LNCaP clone FGC (cell line): ENCODE measurements around the gene PDPK1.
A peak's percentile ranks its signal among the peaks of the same experiment; 100 is the strongest.
"Not testable (repeated sequence)": the region's sequence is repeated elsewhere in the genome, so short reads cannot be mapped to it uniquely, and the experiment has no call there.

Experiments
- DNase-seq: peaks from one replicate; pipeline ENCODE4 v3.0.0-alpha.2; 2011; ENCODE audit warnings: low read depth
- H3K4me3 ChIP-seq: 2 replicates; pipeline ENCODE4 v1.5.1; 2011; ENCODE audit warnings: mild to moderate bottlenecking, low read depth, low read length, control low read depth
- TF ChIP-seq, protein P1 (sequence below): IDR thresholded peaks from 2 replicates; pipeline ENCODE4 v1.5.1; 2012; ENCODE audit warnings: mild to moderate bottlenecking; ENCODE audit not compliant: control insufficient read depth, insufficient read depth; ENCODE audit errors: extremely low read depth

Gene PDPK1

DNA sequence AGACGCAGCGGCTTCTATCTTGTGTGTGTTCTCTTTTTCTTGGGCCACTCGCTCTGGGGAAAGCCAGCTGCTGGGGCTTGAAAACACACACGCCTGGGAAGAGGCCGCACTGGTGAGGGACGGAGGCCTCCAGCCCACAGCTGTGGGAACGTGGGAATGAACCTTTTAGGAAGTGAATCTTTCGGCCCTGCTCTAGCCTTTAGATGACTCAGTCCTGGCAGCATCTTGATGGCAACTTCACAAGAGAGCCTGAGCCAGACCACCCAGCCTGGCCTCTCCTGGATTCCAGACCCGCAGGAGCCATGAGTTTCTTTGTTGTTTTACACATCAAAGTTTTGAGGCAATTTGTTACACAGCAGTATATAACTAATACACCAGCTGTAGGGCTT is 2.2 kb upstream of the PDPK1 start:
- no peak for DNase-seq
- no peak overlapping the region for H3K4me3 ChIP-seq
- TF ChIP-seq, protein P1, sequence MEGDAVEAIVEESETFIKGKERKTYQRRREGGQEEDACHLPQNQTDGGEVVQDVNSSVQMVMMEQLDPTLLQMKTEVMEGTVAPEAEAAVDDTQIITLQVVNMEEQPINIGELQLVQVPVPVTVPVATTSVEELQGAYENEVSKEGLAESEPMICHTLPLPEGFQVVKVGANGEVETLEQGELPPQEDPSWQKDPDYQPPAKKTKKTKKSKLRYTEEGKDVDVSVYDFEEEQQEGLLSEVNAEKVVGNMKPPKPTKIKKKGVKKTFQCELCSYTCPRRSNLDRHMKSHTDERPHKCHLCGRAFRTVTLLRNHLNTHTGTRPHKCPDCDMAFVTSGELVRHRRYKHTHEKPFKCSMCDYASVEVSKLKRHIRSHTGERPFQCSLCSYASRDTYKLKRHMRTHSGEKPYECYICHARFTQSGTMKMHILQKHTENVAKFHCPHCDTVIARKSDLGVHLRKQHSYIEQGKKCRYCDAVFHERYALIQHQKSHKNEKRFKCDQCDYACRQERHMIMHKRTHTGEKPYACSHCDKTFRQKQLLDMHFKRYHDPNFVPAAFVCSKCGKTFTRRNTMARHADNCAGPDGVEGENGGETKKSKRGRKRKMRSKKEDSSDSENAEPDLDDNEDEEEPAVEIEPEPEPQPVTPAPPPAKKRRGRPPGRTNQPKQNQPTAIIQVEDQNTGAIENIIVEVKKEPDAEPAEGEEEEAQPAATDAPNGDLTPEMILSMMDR = no peak

DNA sequence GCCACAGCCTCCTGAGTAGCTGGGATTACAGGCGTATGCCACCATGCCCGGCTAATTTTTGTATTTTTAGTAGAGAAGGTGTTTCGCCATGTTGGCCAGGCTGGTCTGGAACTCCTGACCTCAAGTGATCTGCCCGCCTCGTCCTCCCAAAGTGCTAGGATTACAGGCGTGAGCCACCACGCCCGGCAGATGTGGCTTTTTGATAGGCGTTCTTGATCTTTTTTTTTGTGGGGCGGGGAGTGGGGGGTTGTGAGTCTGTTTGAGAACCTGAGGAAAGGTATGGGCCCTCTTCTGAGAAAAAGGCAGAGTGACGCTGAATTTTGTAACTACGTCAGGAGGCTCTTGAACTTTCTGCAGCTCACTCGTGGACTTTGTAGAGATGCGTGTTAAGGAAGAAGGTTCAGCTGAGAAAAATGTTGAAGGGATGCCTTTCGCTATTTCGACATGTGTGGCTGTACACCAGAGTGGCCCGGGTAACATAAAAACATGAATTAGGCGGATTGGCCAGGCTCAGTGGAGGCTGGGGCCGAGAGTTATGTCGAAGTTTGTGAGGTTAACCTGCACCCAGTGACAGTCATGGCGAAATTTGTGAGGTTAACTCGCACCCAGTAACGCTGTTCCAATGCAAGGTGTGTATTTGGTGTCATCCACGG is 1.5 kb downstream of the PDPK1 start:
- not testable (repeated sequence) for DNase-seq
- peak overlapping the region; percentile 58 for H3K4me3 ChIP-seq

DNA sequence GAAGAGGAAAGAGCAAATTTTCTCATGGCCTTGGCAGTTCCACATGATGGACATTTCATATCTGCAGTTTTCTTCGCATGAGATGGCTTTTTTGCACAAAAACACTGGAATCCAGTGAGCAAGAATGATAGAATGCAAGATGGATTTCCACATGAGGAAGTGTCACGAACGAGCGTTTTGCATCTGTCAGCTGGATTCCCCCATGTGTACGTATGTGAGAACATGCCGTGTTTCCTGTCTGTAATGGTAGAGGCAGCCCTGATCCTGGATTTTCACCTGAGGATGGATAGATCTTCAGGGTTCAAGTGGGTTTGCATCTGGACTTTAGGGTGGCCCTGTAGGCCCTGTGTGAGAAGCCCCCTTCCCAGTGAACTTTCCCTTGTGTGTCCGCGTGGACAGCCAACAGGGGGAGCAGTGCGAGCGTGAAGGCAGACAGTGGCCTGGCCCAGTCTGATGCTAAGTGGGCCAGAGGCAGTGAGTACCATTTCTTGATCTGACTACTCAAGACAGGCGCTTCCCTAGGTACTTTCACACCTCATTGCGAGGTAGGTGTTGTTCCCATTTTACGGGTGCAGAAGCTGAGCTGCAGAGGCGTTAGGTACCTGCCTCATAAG is 2.1 kb downstream of the PDPK1 start:
- not testable (repeated sequence) for H3K4me3 ChIP-seq, DNase-seq
- TF ChIP-seq, protein P1 = peak; percentile 44; the same call in 1 of the 2 replicates

DNA sequence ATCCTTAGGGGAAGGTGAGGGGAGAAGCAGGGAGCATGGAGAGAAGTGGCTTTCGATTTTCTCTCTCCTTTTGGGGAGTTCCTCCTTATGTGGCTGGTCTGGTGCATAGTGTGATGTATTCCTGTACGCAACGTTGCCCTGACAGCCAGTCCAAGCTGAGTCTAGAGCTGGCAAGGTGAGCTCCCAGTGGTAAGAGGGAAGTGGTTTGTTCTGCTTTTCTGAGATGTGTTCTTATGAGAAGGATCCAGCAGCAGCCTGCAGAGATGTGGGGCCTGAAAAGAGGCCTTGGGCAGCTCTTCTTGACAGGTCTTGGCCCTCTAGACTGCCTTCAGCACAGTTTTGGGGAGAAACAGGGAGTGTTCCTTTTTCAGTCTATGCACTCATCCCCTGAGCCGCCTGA is 3.1 kb downstream of the PDPK1 start:
- DNase-seq, H3K4me3 ChIP-seq: not testable (repeated sequence)

DNA sequence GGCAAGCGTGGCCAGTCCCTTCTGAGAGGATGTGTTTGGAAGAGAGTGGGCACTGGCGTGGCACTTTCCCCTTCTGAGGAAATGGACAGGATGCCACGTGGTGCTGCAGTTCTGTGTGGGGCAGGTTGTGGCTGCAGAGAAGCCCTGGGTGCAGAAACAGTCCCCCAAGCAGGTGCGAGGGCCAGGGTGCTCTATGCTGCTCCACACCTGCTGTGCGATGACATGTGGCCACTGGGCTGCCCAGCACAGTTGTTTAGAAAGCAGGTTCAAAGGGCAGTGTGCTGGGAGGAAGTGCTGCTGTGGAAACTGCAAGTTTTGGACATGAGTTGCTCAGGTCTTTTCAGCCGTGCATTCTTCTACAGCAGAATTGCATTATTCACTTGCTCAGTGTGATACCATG is 3.6 kb downstream of the PDPK1 start:
- H3K4me3 ChIP-seq = not testable (repeated sequence)

DNA sequence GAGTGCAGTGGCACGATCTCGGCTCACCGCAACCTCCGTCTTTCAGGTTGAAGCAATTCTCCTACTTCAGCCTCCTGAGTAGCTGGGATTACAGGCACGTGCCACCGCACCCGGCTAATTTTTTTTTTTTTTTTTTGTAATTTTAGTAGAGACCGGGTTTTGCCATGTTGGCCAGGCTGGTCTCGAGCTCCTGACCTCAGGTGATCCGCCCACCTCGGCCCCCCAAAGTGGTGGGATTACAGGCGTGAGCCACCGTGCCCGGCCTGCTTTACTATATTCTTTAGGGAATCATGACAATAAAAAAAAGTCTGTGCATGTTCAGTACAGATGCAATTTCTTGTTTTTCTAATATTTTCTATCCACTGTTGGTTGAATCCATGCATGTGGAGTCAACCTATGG is 6.0 kb downstream of the PDPK1 start:
- H3K4me3 ChIP-seq, DNase-seq: not testable (repeated sequence)

More for the DNA sequence above, 3.6 kb downstream of the PDPK1 start:
- DNase-seq = not testable (repeated sequence)

DNA sequence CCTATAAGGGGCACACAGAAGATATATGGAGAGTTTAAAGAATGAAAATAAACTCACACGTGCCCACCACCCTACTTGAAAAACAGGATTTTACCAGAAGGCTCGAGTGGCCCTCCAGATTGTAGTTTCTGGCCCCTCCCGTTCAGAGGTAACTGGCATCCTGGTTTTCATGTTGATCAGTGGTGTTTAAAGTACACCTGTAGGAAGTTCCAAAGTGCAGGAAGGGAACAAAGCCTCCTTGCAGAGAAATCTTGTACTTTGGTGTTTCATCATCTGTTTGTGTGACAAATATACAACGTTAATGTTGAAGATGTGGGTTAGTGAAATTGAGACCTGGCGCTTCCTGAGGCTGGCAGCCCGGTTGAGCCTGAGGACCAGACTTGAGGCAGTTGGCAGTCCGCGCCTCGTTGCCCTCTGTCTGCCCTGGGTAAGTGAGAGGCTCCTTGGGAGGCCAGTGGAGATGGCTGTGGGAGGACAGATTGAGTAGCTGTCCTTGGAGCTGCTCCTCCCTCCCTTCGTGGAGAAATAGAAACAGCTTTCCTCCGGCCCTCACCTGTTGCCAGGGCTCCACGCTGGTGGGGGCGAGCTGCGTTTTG is 12.6 kb downstream of the PDPK1 start:
- H3K4me3 ChIP-seq, DNase-seq: not testable (repeated sequence)

DNA sequence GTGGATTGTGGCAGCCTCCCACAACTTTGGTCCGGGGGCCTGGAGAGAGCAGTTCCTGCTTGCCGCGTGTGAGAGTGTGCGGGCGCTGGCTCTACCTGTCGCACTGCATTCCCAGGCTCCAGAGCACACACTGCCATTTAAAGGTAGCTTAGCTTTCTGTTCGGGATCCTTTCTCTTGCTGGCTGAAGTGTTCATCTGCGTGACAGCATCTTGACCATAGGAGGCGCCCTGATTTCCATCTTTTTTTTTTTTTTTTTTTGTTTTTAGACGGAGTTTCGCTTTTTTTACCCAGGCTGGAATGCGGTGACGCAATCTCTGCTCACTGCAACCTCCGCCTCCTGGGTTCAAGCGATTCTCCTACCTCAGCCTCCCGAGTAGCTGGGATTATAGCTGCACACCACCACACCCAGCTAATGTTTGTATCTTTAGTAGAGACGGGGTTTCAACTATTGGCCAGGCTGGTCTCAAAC is 13.6 kb downstream of the PDPK1 start:
- DNase-seq, H3K4me3 ChIP-seq: not testable (repeated sequence)
- TF ChIP-seq, protein P1 = 0 out of 2 replicates have a peak, but pooled peaks have one; percentile 10

DNA sequence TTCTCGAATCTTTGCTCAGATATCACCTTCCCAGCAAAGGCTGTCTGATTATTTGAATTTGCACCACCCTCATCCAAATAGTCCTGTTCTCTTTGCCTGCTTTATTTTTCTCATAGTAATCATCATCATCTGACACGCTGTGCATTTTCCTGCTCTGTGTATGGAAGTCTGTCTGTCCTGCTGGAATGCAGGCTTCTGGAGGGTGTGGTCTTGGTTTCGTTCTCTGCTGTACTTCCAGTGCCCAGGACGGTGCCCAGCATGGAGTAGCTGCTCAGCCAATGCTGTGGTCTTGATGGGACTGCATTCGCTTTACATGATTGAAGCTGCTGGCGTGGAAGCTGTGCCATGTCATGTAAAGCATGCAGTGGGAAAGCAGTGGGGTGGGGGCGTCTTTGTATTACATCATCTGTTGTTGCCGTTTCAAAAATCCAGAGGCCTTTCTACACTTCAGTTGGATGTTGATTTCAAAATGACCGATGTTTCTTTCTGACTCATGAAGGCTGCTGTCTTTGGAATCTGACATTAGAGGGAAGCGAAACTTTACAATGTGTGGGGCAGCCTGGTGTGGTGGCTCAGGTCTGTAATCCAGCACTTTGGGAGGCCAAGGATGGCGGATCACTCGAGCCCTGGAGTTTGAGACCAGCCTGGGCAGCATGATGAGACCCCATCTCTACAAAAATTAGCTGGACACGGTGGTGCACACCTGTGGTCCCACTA is 17.0 kb downstream of the PDPK1 start:
- H3K4me3 ChIP-seq, DNase-seq: not testable (repeated sequence)

DNA sequence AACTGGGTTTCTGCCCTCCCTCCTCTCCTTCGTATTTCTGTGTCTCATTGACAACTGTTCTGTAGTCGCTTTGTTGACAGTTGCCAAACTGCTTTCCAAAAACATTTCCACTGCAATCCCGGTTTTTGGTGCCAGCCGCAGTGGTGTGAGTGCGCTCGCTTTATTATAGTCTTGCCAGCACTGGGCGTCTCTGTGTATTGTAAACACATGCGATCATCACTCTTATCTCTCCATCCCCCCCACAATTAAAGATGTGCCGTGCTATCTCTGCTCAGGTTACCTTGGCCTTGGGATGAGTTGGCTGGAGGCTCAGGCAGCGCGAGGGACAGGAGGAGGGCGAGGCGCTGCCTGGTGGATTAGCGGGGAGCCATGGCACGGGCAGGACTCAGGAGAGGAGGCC is 19.3 kb downstream of the PDPK1 start:
- not testable (repeated sequence) for DNase-seq, H3K4me3 ChIP-seq

DNA sequence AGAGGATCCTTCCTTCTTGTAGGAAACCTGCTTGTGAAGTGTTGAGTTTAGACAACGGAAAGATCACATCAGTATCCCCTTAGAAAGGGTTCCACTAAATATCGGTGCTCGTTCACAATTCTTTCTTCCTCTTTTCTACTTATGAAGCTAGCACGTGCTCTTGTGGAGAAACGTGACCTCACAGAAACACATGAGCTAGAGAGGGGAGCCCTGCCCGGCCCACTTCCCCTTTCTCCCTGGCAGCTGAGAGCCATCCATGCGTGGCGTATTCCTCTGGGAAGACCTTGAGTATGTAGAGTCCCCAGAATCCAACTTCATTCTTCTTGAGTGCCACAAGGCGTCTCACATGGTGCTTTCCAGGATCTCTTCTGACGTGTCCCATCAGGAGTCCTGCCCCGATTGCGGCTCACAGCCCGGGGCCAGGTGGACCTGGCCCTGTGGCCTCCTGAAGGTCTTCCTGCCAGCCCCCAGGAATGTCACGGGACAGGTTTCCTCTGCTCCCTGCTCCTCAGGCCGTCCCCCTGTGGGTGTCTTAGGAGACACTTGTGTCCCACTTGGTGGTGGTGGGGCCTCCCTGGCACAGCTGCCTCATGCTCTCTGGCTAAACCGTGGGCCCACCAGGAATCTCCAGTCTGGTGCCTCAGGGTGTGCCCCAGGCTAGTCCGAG is 22.4 kb downstream of the PDPK1 start:
- DNase-seq = not testable (repeated sequence)

More for the DNA sequence above, 22.4 kb downstream of the PDPK1 start:
- not testable (repeated sequence) for H3K4me3 ChIP-seq
